D721Med (cell line): ENCODE measurements around the gene SYCP2L.
"Not testable (repeated sequence)": the region's sequence is repeated elsewhere in the genome, so short reads cannot be mapped to it uniquely, and the experiment has no call there.

Source experiments
- DNase-seq: peaks from one replicate; pipeline ENCODE4 v3.0.0; 2011; ENCODE audit warnings: low spot score; ENCODE audit not compliant: insufficient read length
- FAIRE-seq: peaks from 2 replicates; lab custom pipeline; 2011; peaks lifted over from hg19 to GRCh38; lab: Jason Lieb, UNC
- TF ChIP-seq, protein P1 (sequence below): IDR thresholded peaks from 2 replicates; pipeline ENCODE4 v1.5.1; 2012; ENCODE audit warnings: mild to moderate bottlenecking, control low read depth; ENCODE audit not compliant: insufficient read depth; ENCODE audit errors: missing control alignments

Gene SYCP2L

GRCh38 chr6:10882657-10883171 lies 4.1 kb upstream of the SYCP2L start:
- TF ChIP-seq, protein P1, sequence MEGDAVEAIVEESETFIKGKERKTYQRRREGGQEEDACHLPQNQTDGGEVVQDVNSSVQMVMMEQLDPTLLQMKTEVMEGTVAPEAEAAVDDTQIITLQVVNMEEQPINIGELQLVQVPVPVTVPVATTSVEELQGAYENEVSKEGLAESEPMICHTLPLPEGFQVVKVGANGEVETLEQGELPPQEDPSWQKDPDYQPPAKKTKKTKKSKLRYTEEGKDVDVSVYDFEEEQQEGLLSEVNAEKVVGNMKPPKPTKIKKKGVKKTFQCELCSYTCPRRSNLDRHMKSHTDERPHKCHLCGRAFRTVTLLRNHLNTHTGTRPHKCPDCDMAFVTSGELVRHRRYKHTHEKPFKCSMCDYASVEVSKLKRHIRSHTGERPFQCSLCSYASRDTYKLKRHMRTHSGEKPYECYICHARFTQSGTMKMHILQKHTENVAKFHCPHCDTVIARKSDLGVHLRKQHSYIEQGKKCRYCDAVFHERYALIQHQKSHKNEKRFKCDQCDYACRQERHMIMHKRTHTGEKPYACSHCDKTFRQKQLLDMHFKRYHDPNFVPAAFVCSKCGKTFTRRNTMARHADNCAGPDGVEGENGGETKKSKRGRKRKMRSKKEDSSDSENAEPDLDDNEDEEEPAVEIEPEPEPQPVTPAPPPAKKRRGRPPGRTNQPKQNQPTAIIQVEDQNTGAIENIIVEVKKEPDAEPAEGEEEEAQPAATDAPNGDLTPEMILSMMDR, result no peak
- DNase-seq (no peak), FAIRE-seq (no peak)

- TF ChIP-seq, protein P1, result no peak
- no peak for FAIRE-seq
- DNase-seq, result no peak
Measured at GRCh38 chr6:10883312-10884244, 3.3 kb upstream of the SYCP2L start.

- TF ChIP-seq, protein P1, result no peak
- DNase-seq (no peak), FAIRE-seq (no peak)
Measured at GRCh38 chr6:10884245-10884972, 2.4 kb upstream of the SYCP2L start.

DNA sequence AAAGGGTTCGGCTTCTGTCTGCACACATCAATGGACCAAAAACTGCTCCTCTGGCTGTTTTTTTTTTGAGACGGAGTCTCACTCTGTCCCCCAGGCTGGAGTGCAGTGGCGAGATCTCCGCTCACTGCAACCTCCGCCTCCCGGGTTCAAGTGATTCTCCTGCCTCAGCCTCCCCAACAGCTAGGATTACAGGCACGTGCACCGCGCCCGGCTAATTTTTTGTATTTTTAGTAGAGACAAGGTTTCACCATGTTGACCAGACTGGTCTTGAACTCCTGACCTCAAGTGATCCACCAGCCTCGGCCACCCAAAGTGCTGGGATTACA lies 524 bp upstream of the SYCP2L start:
- not testable (repeated sequence) for DNase-seq, FAIRE-seq

- DNase-seq, result no peak
- no peak for FAIRE-seq
- TF ChIP-seq, protein P1, result no peak
Measured at GRCh38 chr6:10890151-10890550, 3.3 kb downstream of the SYCP2L start.

DNA sequence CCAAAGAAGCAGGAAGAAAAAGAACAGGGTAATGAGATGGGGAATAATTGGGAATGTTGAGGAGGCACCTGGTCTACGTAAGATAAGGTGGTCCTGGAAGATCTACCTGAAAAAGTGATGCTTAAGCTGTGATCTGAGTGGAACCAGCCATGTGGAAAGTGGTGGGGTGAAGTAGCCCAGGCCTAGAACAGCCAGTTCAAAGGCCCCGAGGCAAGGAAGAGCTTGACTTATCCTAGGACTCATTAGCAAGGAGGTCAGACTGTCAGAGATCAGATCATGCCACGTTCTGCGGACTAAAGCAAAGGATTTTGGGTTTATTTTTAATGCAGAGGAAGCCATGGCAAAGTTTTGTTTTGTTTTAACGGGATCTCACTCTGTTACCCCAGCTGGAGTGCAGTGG lies 5.1 kb downstream of the SYCP2L start:
- TF ChIP-seq, protein P1, result no peak
- FAIRE-seq (no peak), DNase-seq (no peak)

- TF ChIP-seq, protein P1, result no peak
- FAIRE-seq (no peak), DNase-seq (no peak)
Measured at GRCh38 chr6:10894958-10895357, 8.1 kb downstream of the SYCP2L start.
